ENCODE measurements around the gene GFAP.

GFAP gene

GRCh38 chr17:44862278-44862914 is 52.9 kb downstream of the GFAP start:
- DNase-seq (ENCODE audit: low read depth) = no peak

- no peak for DNase-seq (ENCODE audit: low read depth)
Measured at GRCh38 chr17:44859701-44860100, 55.6 kb downstream of the GFAP start.

- DNase-seq (ENCODE audit: low read depth) = no peak
Measured at GRCh38 chr17:44854192-44854591, 61.1 kb downstream of the GFAP start.

Data from HS-5 (cell line).